Activated CD4-positive, alpha-beta memory T cell treated with anti-CD3 and anti-CD28 coated beads for 36 hours (primary cell): ENCODE data around the gene DCST1. TPM values are rescaled to one million over a fixed set of nuclear protein-coding genes. Genes with fewer than 3 reads are reported as not detected.
A peak's percentile ranks its signal among the peaks of the same experiment; 100 is the strongest.

Source experiments
- CTCF ChIA-PET: fragments of 350-600 bp; sonication (Branson Sonifier 250); formaldehyde crosslinking; loops from one replicate; lab custom pipeline; 2021; ENCODE audit warnings: antibody characterized with exemption, inconsistent platforms; lab: Charles Lee
- POLR2A ChIA-PET: fragments of 350-600 bp; sonication (Branson Sonifier 250); formaldehyde crosslinking; loops from one replicate; lab custom pipeline; 2021; ENCODE audit warnings: antibody characterized with exemption; lab: Charles Lee
- DNase-seq: peaks from one replicate; pipeline ENCODE4 v3.0.0-alpha.2; 2020
- H3K27ac Mint-ChIP-seq: one replicate; pipeline ENCODE4 v1.8.0; 2021; ENCODE audit warnings: mixed read lengths
- H3K27me3 Mint-ChIP-seq: one replicate; pipeline ENCODE4 v1.8.0; 2021; ENCODE audit warnings: mixed read lengths
- H3K36me3 Mint-ChIP-seq: one replicate; pipeline ENCODE4 v1.8.0; 2021; ENCODE audit warnings: mixed read lengths
- H3K4me1 Mint-ChIP-seq: one replicate; pipeline ENCODE4 v1.8.0; 2021; ENCODE audit warnings: low read depth, mixed read lengths
- H3K4me3 Mint-ChIP-seq: one replicate; pipeline ENCODE4 v1.8.0; 2021; ENCODE audit warnings: mild to moderate bottlenecking, mixed read lengths
- H3K9me3 Mint-ChIP-seq: one replicate; pipeline ENCODE4 v1.8.0; 2021; ENCODE audit warnings: mixed read lengths
- intact Hi-C: fragments of 100-400 bp; cut with micrococcal nuclease; formaldehyde crosslinking; loops from one replicate; pipeline ENCODE4 v1.15.1; 2023
- total RNA-seq, 2 experiments: library from RNA; stranded (reverse); gene quantifications; one replicate each; pipeline ENCODE4 v1.2.3, GENCODE V29; 2021

DCST1 gene
- total RNA-seq, 2 experiments from 2014 or later = 0.14 TPM; not detected in 1

DNA sequence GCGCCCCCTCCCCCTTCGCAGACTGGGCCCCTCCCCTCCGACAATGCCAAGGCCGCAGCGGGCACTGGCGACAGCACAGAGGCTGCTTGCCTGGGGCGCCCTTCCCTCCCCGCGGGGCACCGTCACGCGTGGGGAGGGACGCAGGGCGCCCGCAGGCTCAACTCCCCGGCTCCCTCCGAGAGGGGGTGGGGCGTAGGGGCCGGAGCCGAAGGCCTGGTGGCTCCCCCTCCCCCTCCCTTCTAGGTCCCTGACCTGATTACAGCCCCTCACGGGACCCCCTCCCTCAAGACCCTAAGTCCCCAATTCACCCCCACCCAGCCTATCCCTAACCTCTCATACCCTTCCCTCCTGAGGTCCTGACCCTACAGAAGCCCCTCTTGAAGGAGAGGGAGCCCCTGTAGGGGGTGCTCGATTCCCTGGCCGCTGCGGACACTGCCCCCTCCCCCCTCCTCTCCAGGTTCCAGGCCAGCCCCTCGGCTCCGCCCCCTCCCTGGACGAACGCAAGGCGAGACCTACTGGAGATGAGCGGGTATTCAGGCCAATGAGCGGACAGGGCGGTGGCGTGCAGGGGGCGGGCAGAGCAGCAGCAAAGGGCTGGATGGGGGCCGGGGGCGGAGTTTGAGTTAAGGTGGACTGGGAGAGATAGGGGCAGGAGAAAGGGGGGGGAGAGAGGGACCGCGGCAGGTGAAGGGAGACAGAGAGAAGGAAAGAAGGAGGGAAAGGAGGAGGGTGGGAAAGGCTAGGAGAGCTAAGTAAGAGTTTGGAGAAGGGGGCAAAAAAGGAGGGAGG lies 31.8 kb upstream of the DCST1 start:
- CTCF ChIA-PET = interaction anchor here (0.9 to 9.4 kb wide), 6 partner anchors 14 to 83 kb away, joined by 3 to 144 read pairs (median 21); partner anchors contain the start of genes ADAM15, FLAD1 and PYGO2
- POLR2A ChIA-PET = interaction anchor here (0.7 to 4.2 kb wide), 5 partner anchors 14 to 47 kb away, joined by 4 to 35 read pairs (median 19); partner anchors contain the start of genes CKS1B and PBXIP1
- DNase-seq = peak; percentile 100
- H3K27me3 Mint-ChIP-seq = no peaks in the 10 kb centered on the region
- peaks cover 8% of the 10 kb centered on the region for H3K36me3 Mint-ChIP-seq
- peak overlapping the region; percentile 94 for H3K4me3 Mint-ChIP-seq
- intact Hi-C loops = loop anchor here (1.0 to 10.0 kb wide), 14 partner anchors 8 to 1347 kb away; partner anchors contain the start of genes ADAM15, ADAR, ASH1L and FLAD1
- H3K9me3 Mint-ChIP-seq = no peaks in the 10 kb centered on the region
- peak overlapping the region; percentile 95 for H3K27ac Mint-ChIP-seq
- H3K4me1 Mint-ChIP-seq = peaks cover 50% of the 10 kb centered on the region

DNA sequence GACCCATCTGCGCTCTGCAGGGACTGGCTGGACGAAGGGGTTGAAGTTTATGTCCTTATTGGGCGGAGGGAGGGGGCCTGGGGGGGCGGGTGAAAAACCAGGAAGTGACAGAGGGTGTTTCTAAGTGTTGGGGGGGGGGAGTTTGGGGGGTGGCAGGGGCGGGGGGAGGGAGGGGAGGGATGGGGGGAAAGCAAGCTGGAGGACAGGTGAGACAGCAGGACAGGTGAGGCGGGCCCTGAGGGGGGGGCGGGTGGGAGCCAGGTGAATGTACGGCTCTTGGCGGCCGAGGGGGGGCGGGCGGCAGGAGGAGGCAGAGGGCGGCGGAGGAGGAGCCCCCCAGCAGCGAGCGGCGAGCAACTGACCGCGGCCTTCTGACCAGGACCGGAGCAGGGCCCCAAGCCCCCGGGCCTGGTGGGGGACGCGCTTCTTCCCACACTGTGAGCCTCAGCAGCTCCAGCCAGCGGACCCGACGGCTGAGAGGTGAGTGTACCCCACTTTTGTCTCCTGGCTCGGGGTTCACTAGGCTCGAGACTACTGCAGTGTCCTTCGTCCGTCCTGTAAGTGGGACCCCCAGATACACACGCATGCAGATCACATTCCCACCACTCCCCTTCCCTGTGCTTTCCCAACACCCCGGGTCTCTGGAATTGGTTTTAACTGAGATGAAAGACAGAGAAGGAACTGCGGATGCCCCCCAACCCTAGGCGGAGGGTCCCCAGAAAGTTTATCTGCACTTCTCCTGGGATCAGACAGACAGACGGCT lies 31.0 kb upstream of the DCST1 start, which contains the start of gene ZBTB7B:
ZBTB7B (plus strand) TSS at position 339 of the 763 bp plus-strand sequence. CDS start 11,859 bp downstream, outside the sequence.
- intact Hi-C loops = loop anchor here (1.0 to 10.0 kb wide), 8 partner anchors 8 to 1348 kb away; partner anchors contain the start of genes ADAM15, ADAR, KRTCAP2 and SNAPIN
- H3K4me3 Mint-ChIP-seq = peak within 1 kb of the TSS; percentile 94
- peak within 1 kb of the TSS; percentile 95 for H3K27ac Mint-ChIP-seq
- DNase-seq = no peak
- ChIA-PET CTCF (interaction anchor here (1.4 kb wide), 1 partner anchor 48 kb away, joined by 3 read pairs; the partner anchor contains the start of gene ADAM15), POLR2A (interaction anchor here (0.7 to 4.2 kb wide), 3 partner anchors 18 to 48 kb away, joined by 4 to 23 read pairs (median 5); partner anchors contain the start of genes FLAD1 and PBXIP1)
- H3K27me3 Mint-ChIP-seq = no peaks in the 10 kb centered on the region
- peaks cover 50% of the 10 kb centered on the region for H3K4me1 Mint-ChIP-seq
- no peaks in the 10 kb centered on the region for H3K9me3 Mint-ChIP-seq
- H3K36me3 Mint-ChIP-seq = peaks cover 8% of the 10 kb centered on the region

GRCh38 chr1:155003227-155003765 lies 30.3 kb upstream of the DCST1 start:
- Mint-ChIP-seq H3K36me3 (peaks cover 8% of the 10 kb centered on the region), H3K27me3 (no peaks in the 10 kb centered on the region), H3K4me1 (peaks cover 48% of the 10 kb centered on the region), H3K4me3 (peak overlapping the region; percentile 84), H3K27ac (peak overlapping the region; percentile 94), H3K9me3 (no peaks in the 10 kb centered on the region)
- ChIA-PET CTCF (interaction anchor here (0.7 to 1.5 kb wide), 3 partner anchors 13 to 48 kb away, joined by 3 to 7 read pairs (median 3); partner anchors contain the start of gene ADAM15), POLR2A (interaction anchor here (1.0 to 1.8 kb wide), 4 partner anchors 10 to 20 kb away, joined by 3 to 7 read pairs (median 4); partner anchors contain the start of genes FLAD1 and LENEP)
- intact Hi-C loops = loop anchor here (2.0 to 10.0 kb wide), 5 partner anchors 48 to 1348 kb away; partner anchors contain the start of genes ADAM15, ADAR, KRTCAP2 and SNAPIN
- peak; percentile 54 for DNase-seq

DNA sequence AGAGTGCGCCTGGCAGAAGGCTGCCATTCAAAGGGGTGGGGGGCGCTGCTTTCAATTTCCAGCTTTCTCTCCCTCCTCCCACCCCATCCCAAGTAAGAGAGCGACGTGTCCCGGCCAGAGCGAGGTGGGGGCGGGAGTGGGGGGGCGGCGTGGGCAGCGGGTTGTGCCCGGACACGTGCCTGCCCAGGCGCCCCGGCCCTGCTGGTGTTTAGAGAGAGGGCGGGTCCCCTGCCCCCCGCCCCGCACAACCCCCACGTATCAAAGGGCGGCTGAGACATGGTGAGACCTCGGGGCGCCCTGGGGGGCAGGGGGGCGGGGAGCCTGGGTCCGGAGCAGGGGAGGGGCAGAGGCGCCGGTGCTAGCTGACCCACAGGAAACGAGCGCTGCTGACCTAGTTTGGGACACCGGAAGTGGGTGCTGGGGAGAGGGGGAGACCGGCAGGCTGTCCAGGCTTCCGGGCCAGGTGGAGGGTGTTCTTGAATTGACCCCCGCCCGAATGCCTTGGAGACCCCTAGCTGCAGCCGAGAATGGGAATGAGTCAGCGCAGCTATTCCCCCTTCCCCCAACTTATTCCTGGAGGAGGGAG lies 29.8 kb upstream of the DCST1 start:
- POLR2A ChIA-PET = interaction anchor here (0.6 to 1.8 kb wide), 6 partner anchors 9 to 53 kb away, joined by 3 to 7 read pairs (median 4); partner anchors contain the start of genes CKS1B, FLAD1 and LENEP
- H3K27me3 Mint-ChIP-seq = no peaks in the 10 kb centered on the region
- CTCF ChIA-PET = interaction anchor here (0.6 to 1.5 kb wide), 7 partner anchors 13 to 63 kb away, joined by 3 to 7 read pairs (median 3); partner anchors contain the start of gene ADAM15
- H3K27ac Mint-ChIP-seq = peak overlapping the region; percentile 99
- H3K4me1 Mint-ChIP-seq = peaks cover 48% of the 10 kb centered on the region
- intact Hi-C loops = loop anchor here (2.0 to 10.0 kb wide), 5 partner anchors 47 to 1349 kb away; partner anchors contain the start of genes ADAM15, ADAR, KRTCAP2 and SNAPIN
- H3K4me3 Mint-ChIP-seq = peak overlapping the region; percentile 84
- H3K9me3 Mint-ChIP-seq = no peaks in the 10 kb centered on the region
- peak; percentile 58 for DNase-seq
- peaks cover 9% of the 10 kb centered on the region for H3K36me3 Mint-ChIP-seq

DNA sequence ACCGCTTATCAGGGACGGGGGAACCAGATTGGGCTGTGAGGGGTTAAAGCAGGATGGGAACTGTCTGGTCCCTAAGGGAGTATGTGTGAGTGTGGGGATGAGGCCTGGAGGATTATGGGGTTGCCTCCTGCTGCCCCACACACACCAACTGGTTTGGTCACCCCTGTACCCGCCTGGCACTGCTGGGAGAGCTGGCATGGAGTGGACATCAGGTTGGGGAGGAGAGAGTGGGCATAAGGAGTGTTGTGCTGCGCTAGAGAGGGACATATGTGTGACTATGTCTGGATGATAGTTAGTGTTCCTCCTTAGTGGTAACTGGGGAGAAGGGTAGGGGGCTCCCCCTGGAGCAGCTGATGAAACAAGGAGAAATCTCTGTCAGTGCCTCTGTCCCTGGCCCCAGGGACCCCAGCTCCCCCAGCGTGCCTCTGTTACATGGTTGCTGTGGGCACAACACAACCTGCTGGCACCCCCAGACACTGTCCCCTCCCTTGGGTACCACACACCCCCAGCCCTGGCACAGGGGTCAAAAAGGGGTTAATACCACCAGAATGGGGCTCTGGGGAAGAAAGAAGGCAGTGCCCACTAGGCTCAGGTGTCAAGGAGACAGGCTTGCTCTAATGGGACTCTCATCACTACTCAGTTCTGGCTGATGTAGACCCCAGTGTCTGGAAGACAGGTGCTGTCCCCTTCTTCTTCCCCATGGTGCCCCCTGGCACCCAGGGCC lies 29.1 kb upstream of the DCST1 start:
- ChIA-PET POLR2A (interaction anchor here (0.6 to 1.8 kb wide), 6 partner anchors 9 to 52 kb away, joined by 3 to 7 read pairs (median 4); partner anchors contain the start of genes CKS1B, FLAD1 and LENEP), CTCF (interaction anchor here (0.6 to 1.5 kb wide), 9 partner anchors 12 to 67 kb away, joined by 3 to 7 read pairs (median 3); partner anchors contain the start of genes ADAM15 and FLAD1)
- DNase-seq = peak; percentile 54
- Mint-ChIP-seq H3K4me1 (peaks cover 44% of the 10 kb centered on the region), H3K4me3 (peak overlapping the region; percentile 84), H3K27me3 (no peaks in the 10 kb centered on the region), H3K36me3 (peaks cover 15% of the 10 kb centered on the region), H3K9me3 (no peaks in the 10 kb centered on the region), H3K27ac (peak overlapping the region; percentile 99)
- intact Hi-C loops = loop anchor here (5.0 to 10.0 kb wide), 4 partner anchors 168 to 1350 kb away; partner anchors contain the start of genes ADAR, KRTCAP2, SNAPIN and TRIM46

DNA sequence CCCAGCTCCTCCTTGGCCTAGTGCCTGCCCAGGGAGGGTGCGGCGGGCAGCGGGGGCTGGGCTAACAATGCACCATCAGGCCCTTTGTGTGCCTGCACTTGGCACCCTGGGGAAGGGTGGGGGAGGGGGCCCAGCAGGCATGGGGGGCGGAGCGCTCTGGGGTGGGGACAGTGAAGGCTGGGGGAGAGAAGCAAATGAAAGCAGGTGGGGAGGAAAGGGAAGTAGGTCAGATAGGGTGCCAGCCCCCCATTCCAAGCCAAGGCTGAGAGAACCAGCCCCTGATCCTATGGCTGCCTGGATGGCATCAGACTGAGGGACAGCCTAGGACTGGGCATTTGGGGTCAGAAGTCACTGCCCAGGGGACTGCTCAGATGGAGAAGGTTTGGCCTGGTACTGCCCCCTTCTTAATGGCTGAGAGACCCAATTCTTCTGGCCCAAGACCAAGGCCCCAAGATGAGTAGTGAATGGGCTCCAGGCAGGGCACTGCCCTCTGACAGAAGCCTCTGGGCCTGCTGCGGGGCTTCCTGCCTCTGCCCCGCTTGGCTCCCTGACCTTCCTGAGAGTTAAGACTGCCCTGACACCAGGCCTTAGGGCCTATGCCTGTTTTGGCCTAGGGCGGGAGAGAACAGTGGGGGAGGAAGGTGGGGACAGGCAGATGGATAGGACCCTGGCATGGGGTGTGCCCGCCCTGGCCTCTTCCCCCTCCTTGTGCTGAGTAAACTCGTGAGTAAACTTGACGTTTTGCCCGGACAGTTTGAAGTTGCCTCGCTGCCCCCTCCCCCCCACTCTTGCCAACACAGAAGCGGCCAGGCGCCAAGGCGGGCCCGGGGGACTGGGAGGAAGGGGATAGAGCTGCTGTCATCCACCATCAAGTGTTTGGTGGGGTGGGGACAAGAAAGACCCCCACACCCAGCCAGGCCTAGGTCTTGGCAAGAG lies 28.3 kb upstream of the DCST1 start:
- Mint-ChIP-seq H3K27ac (peak overlapping the region; percentile 99), H3K36me3 (peaks cover 24% of the 10 kb centered on the region), H3K4me3 (peak overlapping the region; percentile 84), H3K27me3 (no peaks in the 10 kb centered on the region), H3K9me3 (no peaks in the 10 kb centered on the region), H3K4me1 (peaks cover 44% of the 10 kb centered on the region)
- CTCF ChIA-PET = interaction anchor here (0.8 to 4.2 kb wide), 6 partner anchors 11 to 68 kb away, joined by 3 to 43 read pairs (median 4); partner anchors contain the start of gene FLAD1
- intact Hi-C loops = loop anchor here (10.0 kb wide), 2 partner anchors 671 to 1351 kb away; partner anchors contain the start of gene SNAPIN
- POLR2A ChIA-PET = interaction anchor here (0.7 to 3.9 kb wide), 5 partner anchors 12 to 679 kb away, joined by 3 to 31 read pairs (median 4); partner anchors contain the start of genes CKS1B and LENEP
- DNase-seq = peak; percentile 51

DNA sequence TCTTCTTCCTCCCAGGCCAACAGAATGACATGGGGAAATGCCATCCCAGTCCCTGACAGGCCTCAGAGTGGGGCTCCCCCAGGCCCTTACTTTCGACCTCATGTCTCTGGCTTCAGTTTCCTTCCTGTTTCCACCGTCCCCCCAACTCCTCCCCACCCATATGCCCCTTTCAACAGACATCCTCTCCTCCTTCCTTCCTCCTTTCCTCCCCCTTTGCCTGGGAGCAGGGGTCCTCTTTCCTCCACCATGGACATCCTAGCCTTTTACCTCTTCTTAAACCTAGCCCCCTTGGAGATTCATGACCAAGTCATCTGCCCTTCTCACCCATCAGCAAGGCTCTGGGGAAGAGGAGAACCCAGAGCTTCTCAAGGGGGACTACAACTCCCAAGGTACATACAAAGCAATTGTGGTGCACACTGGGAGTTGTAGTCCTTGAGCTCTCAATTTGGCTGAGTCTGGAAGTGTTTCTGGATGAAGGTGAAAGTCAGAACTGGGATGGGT lies 27.0 kb upstream of the DCST1 start:
- H3K27me3 Mint-ChIP-seq = no peaks in the 10 kb centered on the region
- DNase-seq = peak; percentile 67
- H3K4me1 Mint-ChIP-seq = peaks cover 54% of the 10 kb centered on the region
- intact Hi-C loops = loop anchor here (10.0 kb wide), 2 partner anchors 672 to 1352 kb away; partner anchors contain the start of gene SNAPIN
- CTCF ChIA-PET = interaction anchor here (0.6 to 4.2 kb wide), 4 partner anchors 10 to 78 kb away, joined by 3 to 43 read pairs (median 4); partner anchors contain the start of genes ADAM15 and PYGO2
- H3K27ac Mint-ChIP-seq = peak overlapping the region; percentile 99
- POLR2A ChIA-PET = interaction anchor here (0.7 to 3.9 kb wide), 3 partner anchors 11 to 681 kb away, joined by 3 to 31 read pairs (median 4); no protein-coding TSS in a partner anchor
- peak overlapping the region; percentile 84 for H3K4me3 Mint-ChIP-seq
- peaks cover 29% of the 10 kb centered on the region for H3K36me3 Mint-ChIP-seq
- H3K9me3 Mint-ChIP-seq = no peaks in the 10 kb centered on the region

GRCh38 chr1:155007251-155007828 lies 26.3 kb upstream of the DCST1 start:
- ChIA-PET CTCF (interaction anchor here (0.9 to 4.2 kb wide), 7 partner anchors 8 to 78 kb away, joined by 3 to 43 read pairs (median 4); partner anchors contain the start of genes ADAM15 and PYGO2), POLR2A (interaction anchor here (1.0 to 3.9 kb wide), 3 partner anchors 8 to 32 kb away, joined by 3 to 31 read pairs (median 11); no protein-coding TSS in a partner anchor)
- no peak for DNase-seq
- peaks cover 29% of the 10 kb centered on the region for H3K36me3 Mint-ChIP-seq
- H3K4me3 Mint-ChIP-seq = peak overlapping the region; percentile 16
- H3K4me1 Mint-ChIP-seq = peaks cover 59% of the 10 kb centered on the region
- no peaks in the 10 kb centered on the region for H3K9me3 Mint-ChIP-seq
- H3K27me3 Mint-ChIP-seq = no peaks in the 10 kb centered on the region
- intact Hi-C loops = loop anchor here (10.0 kb wide), 2 partner anchors 673 to 1353 kb away; partner anchors contain the start of gene SNAPIN
- H3K27ac Mint-ChIP-seq = peak overlapping the region; percentile 99
